Hepatocyte (in vitro differentiated cells): ENCODE measurements around the gene COASY. TPM values are rescaled to one million over a fixed set of nuclear protein-coding genes. Genes with fewer than 3 reads are reported as not detected.

Experiments
- DNase-seq: peaks from one replicate; pipeline ENCODE4 v3.0.0-alpha.2; 2016; ENCODE audit warnings: low spot score
- H2AFZ ChIP-seq: fragments of 200-600 bp; sonication (generic); 2 replicates; pipeline ENCODE4 v1.6.0; 2016; ENCODE audit warnings: antibody characterized with exemption, mild to moderate bottlenecking
- H3K27ac ChIP-seq: fragments of 200-600 bp; sonication (generic); 2 replicates; pipeline ENCODE4 v1.5.1; 2016; ENCODE audit warnings: mild to moderate bottlenecking
- H3K27me3 ChIP-seq: fragments of 200-600 bp; sonication (generic); 2 replicates; pipeline ENCODE4 v1.6.1; 2016
- H3K36me3 ChIP-seq: fragments of 200-600 bp; sonication (generic); replicated peaks from 2 replicates; pipeline ENCODE4 v1.5.1; 2016; ENCODE audit warnings: low read depth; ENCODE audit not compliant: insufficient read depth
- H3K4me1 ChIP-seq: fragments of 200-600 bp; sonication (generic); 2 replicates; pipeline ENCODE4 v1.5.1; 2016; ENCODE audit warnings: mild to moderate bottlenecking, moderate library complexity; ENCODE audit not compliant: insufficient read depth
- H3K4me2 ChIP-seq: fragments of 200-600 bp; sonication (generic); 2 replicates; pipeline ENCODE4 v1.6.0; 2016
- H3K4me3 ChIP-seq: fragments of 200-600 bp; sonication (generic); 2 replicates; pipeline ENCODE4 v1.5.1; 2016; ENCODE audit warnings: mild to moderate bottlenecking
- H3K79me2 ChIP-seq: fragments of 200-600 bp; sonication (generic); 2 replicates; pipeline ENCODE4 v1.6.0; 2017; ENCODE audit warnings: mild to moderate bottlenecking
- H3K9me2 ChIP-seq: fragments of 200-600 bp; sonication (generic); replicated peaks from 2 replicates; pipeline ENCODE4 v1.6.0; 2017; ENCODE audit warnings: mild to moderate bottlenecking; ENCODE audit not compliant: insufficient read depth
- H3K9me3 ChIP-seq: fragments of 200-600 bp; sonication (generic); 2 replicates; pipeline ENCODE4 v1.5.1; 2016; ENCODE audit warnings: low read depth, mild to moderate bottlenecking
- H4K20me1 ChIP-seq: fragments of 200-600 bp; sonication (generic); 2 replicates; pipeline ENCODE4 v1.6.0; 2016; ENCODE audit warnings: mild to moderate bottlenecking; ENCODE audit not compliant: insufficient read depth, poor library complexity, severe bottlenecking
- CTCF ChIP-seq: fragments of 200-600 bp; sonication (generic); IDR thresholded peaks from 2 replicates; pipeline ENCODE4 v1.5.1; 2016; ENCODE audit warnings: antibody characterized with exemption, mild to moderate bottlenecking; ENCODE audit not compliant: poor library complexity
- EZH2 ChIP-seq: fragments of 200-600 bp; sonication (generic); IDR thresholded peaks from 2 replicates; pipeline ENCODE4 v1.6.1; 2016; ENCODE audit warnings: antibody characterized with exemption, mild to moderate bottlenecking, borderline replicate concordance
- EZH2phosphoT487 ChIP-seq: fragments of 200-600 bp; sonication (generic); IDR thresholded peaks from one replicate; pipeline ENCODE4 v1.6.1; 2018; ENCODE audit warnings: antibody characterized with exemption, mild to moderate bottlenecking, low read depth, moderate library complexity; ENCODE audit not compliant: unreplicated experiment, severe bottlenecking
- WGBS: methylation state at CpG from one replicate; pipeline ENCODE4 v1.1.6; 2016; ENCODE audit warnings: low lambda C conversion rate; ENCODE audit errors: missing lambda C conversion rate; 5-methylcytosine and 5-hydroxymethylcytosine counted together
- polyA plus RNA-seq: library from polyadenylated mRNA; unstranded; fragments of >200 nt; fragmentation: Nextera tagmentation; extraction: Ambion mirVana; gene quantifications from 2 replicates; pipeline ENCODE4 v1.2.1, GENCODE V29; 2016
- total RNA-seq: library from RNA; depleted of rRNA; stranded (reverse); fragments of >200 nt; gene quantifications from 2 replicates; pipeline ENCODE4 v1.2.3, GENCODE V29; 2014

The COASY gene
- total and polyA plus RNA-seq, 2 experiments from 2014 or later: 33.9 to 91.6 TPM

GRCh38 chr17:42535155-42536047 is 26.5 kb upstream of the COASY start:
- WGBS: 52% methylated on average over 26 of the region's 26 CpGs
- H3K36me3 ChIP-seq: no peaks in the 10 kb centered on the region
- H3K9me2 ChIP-seq: no peaks in the 10 kb centered on the region
- H3K27ac ChIP-seq: peak overlapping the region; percentile 77
- peak overlapping the region; percentile 13 for H3K4me3 ChIP-seq
- H3K4me1 ChIP-seq: peaks cover 24% of the 10 kb centered on the region
- peak overlapping the region; percentile 61 for H2AFZ ChIP-seq
- no peaks in the 10 kb centered on the region for H3K9me3 ChIP-seq
- H3K27me3 ChIP-seq: no peaks in the 10 kb centered on the region
- no peak for DNase-seq
- TF ChIP-seq EZH2phosphoT487: no peak
- TF ChIP-seq EZH2: no peak
- no peak for TF ChIP-seq CTCF
- peak overlapping the region; percentile 70 for H3K4me2 ChIP-seq
- H4K20me1 ChIP-seq: no peaks in the 10 kb centered on the region
- peaks cover 25% of the 10 kb centered on the region for H3K79me2 ChIP-seq

GRCh38 chr17:42536048-42536371 is 25.9 kb upstream of the COASY start, which contains the start of gene NAGLU:
TSS of gene NAGLU (plus strand) at chr17:42536241. CDS start at chr17:42536273, 32 bp downstream.
- Histone ChIP-seq H3K36me3 (no peaks in the 10 kb centered on the region), H3K4me1 (peaks cover 22% of the 10 kb centered on the region), H3K4me2 (peak within 1 kb of the TSS; percentile 99), H2AFZ (peak within 1 kb of the TSS; percentile 69), H3K9me3 (no peaks in the 10 kb centered on the region), H3K27ac (peak within 1 kb of the TSS; percentile 77), H3K27me3 (no peaks in the 10 kb centered on the region), H3K4me3 (peak within 1 kb of the TSS; percentile 85), H4K20me1 (no peaks in the 10 kb centered on the region), H3K9me2 (no peaks in the 10 kb centered on the region), H3K79me2 (peaks cover 25% of the 10 kb centered on the region)
- WGBS: 1% methylated on average over 22 of the region's 40 CpGs
- peak; percentile 96 for DNase-seq
- TF ChIP-seq CTCF (no peak), EZH2 (no peak), EZH2phosphoT487 (no peak)

- peak; percentile 90 for DNase-seq
Observed at GRCh38 chr17:42536372-42537155, 25.4 kb upstream of the COASY start.

More at GRCh38 chr17:42536372-42537155, 25.4 kb upstream of the COASY start:
- H2AFZ ChIP-seq: peak overlapping the region; percentile 69
- no peaks in the 10 kb centered on the region for H3K36me3 ChIP-seq
- H4K20me1 ChIP-seq: no peaks in the 10 kb centered on the region
- no peaks in the 10 kb centered on the region for H3K9me3 ChIP-seq
- TF ChIP-seq EZH2: no peak
- TF ChIP-seq EZH2phosphoT487: no peak
- no peak for TF ChIP-seq CTCF
- H3K27ac ChIP-seq: peak overlapping the region; percentile 77
- no peaks in the 10 kb centered on the region for H3K9me2 ChIP-seq
- 3% methylated on average over 31 of the region's 65 CpGs for WGBS
- H3K4me1 ChIP-seq: peaks cover 18% of the 10 kb centered on the region
- H3K4me2 ChIP-seq: peak overlapping the region; percentile 99
- peaks cover 25% of the 10 kb centered on the region for H3K79me2 ChIP-seq
- no peaks in the 10 kb centered on the region for H3K27me3 ChIP-seq
- peak overlapping the region; percentile 85 for H3K4me3 ChIP-seq
